Endometrial microvascular endothelial cells (primary cell): ENCODE results near the gene FBXO44. TPM values are rescaled to one million over a fixed set of nuclear protein-coding genes. Genes with fewer than 3 reads are reported as not detected.

Experiments used
- in situ Hi-C: cut with HindIII; loops from 2 replicates; pipeline ENCODE4 v1.10.0; 2017; ENCODE audit warnings: low sequenced_read_pairs, low pct_unique_long_range_greater_than_20kb; ENCODE audit errors: inconsistent ontology term
- total RNA-seq: library from RNA; depleted of rRNA; stranded (reverse); fragments of >200 nt; gene quantifications from one replicate; pipeline ENCODE4 v1.2.3, GENCODE V29; 2015; ENCODE audit errors: inconsistent ontology term

The FBXO44 gene
- total RNA-seq, 1 donor from 2014 or later, result 8.5 TPM

DNA sequence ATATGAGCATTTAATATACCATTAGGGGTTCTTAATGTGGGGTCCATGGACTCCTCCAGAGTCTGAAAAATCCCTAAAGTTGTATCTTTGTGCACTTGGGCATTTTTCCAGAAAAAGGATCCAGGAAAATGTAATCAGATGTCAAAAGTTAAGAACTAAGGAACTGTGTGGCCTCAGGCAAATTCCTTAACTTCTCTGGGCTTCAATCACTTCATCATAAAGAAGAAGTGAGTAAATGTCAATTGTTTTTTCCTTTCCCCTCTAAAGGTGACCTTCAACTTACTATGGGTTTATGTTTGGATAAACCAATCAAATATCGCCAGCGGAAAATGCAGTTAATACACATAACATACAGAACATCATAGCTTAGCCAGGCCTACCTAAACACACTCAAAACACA is 23.8 kb downstream of the FBXO44 start:
- in situ Hi-C loops, result no loop called here

DNA sequence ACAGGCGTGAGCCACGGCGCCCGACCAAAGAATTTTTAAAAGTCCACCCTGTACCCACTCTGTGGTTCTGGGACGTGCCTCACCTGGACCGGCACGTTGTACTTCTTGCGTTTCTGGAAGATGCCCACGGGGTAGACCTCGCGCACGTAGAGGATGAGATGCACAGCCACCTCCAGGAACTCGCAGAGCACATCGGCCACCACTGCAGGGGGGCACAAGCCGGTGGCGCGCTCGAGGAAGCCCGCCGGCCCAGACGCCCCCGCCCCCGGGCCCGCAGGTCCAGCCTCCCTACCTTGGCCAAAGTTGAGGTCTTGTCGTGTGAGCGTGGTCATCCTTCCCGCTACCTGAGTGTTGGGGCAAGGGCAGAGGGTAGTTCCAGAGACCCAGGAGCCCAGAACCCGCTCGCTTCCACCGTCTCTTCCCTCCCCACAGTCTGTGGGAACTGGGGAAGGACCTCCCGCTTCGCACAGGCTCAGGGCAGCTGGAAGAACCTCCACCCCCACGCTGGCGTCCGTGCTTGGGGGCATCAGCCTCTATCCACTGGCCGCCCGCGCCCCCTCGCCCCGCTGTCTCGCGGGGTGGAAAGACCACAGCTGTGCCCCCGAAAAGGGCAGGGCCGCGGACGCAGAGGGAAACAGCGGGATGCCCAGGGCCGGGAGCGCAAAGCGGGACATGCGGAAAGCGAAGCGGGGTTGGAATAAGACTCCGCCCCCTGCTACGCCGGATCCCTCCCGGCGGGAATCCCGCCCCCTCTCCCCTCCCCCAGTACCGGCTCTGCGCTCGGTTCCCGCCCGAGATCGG is 25.8 kb downstream of the FBXO44 start:
- in situ Hi-C loops, result no loop called here

DNA sequence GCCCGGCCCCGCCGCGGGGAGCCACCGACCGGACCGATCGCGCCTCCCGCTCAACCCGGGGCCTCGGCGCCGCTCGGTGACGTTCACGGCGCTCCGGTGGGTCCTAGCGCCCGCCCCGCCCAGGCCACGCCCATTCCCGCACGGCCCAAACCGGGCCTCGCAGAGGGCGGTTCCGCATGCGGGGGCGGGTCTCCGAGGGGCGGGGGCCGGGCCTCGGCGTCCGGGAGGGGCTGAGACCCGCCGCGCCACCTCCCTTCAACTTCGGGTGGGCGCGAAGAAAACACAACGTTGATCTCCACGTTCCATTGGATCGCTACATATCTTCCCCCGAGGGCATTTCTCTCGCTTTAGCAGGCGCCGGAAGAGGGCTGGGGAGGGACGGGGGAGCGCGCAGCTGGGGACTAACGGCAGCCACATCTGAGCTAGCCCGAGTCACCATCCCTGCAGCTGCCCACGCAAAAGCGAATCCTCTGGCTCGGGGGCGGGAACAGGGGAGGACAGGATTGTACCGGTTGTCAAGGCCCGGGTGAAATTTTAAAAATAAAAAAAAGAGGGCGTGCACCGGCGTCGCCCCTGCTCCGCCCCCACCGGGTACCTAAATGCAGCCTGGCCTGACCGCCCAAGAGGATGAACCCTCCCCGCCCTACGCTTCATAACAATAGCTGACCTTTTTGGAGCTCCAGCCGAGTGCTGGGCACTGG is 26.5 kb downstream of the FBXO44 start, which contains the start of gene MAD2L2:
TSS of gene MAD2L2 (minus strand) at position 78 of the 701 bp plus-strand sequence. CDS start 547 bp downstream, outside the sequence.
- in situ Hi-C loops, result no loop called here

- in situ Hi-C loops, result no loop called here
Measured at GRCh38 chr1:11682287-11682771, 27.7 kb downstream of the FBXO44 start.

DNA sequence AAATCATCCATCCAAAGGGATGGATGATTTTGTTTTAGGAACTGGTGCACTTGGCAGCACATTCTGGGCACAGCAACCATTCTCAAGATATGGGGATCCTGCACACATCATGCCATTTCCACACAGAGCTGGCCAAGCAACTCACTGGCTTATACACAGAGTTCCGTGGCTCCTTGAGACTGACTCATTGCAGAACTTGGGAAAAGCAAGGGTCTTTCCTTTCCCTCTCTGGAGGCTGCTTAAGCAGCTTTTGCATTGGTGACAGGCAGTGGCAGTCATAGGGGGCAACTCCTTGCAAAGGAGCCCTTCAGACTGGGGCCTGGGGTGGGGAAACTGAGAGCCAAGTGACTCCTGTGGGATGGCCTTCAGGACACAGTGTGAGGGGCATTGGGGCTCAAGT is 28.1 kb downstream of the FBXO44 start:
- in situ Hi-C loops, result no loop called here

GRCh38 chr1:11684070-11684469 is 29.4 kb downstream of the FBXO44 start:
- in situ Hi-C loops, result no loop called here

DNA sequence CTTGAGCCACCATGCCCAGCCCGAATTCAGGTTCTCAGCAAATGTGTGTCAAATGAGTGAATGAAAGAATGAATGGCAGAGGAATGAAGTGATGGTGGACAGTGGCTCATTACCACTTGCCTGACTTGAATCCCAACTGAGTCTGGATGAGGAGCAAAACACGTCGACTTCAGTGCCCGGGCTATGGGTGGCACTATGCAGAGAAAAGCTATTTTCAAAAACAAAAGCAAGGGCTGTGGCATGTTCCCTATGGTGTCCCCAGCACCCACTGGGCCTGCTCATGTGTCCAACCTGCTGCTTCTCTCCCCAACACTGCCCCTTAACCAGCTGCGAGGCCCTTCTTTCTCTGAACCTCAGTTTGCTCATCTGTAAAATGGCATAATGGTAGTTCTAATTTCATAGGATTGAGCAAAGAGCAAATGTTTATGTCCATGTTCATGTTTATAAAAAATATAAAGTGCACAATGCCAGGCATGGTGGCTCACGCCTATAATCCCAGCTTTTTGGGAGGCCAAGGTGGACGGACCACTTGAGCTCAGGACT is 30.6 kb downstream of the FBXO44 start:
- in situ Hi-C loops, result no loop called here

DNA sequence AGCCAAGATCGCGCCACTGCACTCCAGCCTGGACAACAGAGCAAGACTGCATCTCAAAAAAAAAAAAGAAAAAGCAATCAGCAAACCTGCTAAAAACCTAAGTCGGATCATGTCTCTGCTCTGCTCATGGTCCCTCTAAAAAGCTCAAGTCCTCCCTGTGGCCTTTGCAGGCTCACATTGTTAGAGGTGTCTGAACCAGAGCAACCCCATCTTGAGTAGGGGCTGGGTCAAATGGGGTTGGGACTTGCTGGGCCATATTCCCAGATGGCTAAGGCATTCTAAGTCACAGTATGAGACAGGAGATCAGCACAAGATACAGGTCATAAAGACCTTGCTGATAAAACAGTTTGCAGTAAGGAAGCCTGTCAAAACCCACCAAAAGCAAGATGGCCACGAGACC is 33.8 kb downstream of the FBXO44 start:
- in situ Hi-C loops, result no loop called here

DNA sequence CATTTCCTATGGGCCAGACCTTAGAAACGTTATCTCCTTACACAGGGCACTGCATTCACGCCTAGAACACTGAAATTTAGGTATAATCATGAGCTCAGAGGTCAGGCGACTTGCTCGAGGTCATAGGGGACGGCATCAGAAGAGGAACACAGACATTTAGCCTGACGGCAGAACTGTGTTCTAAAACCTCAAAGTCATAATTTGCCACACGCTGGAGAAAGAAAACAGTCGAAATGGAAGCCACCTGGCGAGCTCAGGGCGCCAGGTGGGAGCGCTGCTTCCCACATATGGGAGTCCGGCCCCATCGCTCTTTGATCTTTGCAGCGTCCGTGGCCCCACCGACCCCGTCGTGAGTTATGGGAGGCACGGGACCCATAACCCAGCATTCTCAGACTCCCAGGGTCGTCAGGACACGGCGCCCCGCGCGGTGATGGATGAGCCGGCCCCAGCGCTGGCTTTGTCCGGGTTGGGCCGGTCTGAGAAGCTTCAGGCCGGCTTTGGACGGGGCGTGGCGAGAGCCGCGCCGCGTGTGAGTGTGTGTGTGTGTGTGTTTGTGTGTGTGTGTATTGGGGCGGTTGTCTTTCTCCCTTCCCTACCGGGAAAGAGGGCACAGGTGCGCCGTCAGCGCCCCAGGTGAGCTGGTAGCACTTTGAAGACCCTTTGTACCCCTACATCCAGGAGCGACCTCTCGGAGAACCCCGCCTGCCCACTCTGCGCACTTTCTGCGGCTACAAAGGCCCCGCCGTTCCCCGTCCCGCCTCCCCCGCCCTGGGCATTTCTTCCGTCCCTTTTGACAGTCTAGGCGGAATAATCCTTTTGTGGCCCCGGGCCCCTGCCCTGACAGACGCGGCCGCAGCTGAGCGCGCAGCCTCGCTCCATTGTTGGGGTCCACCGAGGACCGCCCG is 36.0 kb downstream of the FBXO44 start:
- in situ Hi-C loops, result no loop called here

- in situ Hi-C loops, result no loop called here
Measured at GRCh38 chr1:11691302-11691914, 36.7 kb downstream of the FBXO44 start, which contains the start of gene DRAXIN. Gene DRAXIN (plus strand): TSS chr1:11691710. CDS start chr1:11706259, 14,549 bp downstream.

- in situ Hi-C loops, result no loop called here
Measured at GRCh38 chr1:11691928-11692711, 37.4 kb downstream of the FBXO44 start.

DNA sequence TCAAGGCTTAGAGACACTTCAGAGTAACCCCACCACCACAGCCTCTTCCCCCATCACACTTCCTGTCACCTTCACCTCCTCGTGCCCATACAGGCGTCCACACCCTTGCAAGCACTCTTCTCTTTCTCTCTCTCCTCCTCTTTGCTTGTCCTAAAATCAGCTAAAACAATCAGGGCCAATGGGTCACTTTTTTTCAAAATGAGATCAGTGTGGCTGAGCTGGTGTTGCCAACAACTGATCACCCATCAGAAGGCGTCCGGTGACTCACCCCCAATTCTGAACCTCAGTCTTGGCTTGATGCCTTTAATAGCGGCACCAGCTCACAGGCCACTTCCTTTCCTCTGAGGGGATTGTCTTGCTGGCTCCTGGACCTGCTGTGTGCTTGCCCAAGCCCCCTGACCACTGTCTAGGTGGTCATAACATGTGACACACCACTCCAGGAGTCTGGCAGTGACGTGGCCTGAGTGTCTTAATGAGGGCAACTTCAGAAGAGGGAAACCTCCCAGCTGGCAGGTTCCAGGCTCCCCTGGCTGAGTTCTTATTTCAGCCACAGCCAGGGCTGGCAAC is 38.4 kb downstream of the FBXO44 start:
- in situ Hi-C loops, result no loop called here

- in situ Hi-C loops, result no loop called here
Measured at GRCh38 chr1:11693917-11694316, 39.2 kb downstream of the FBXO44 start.

DNA sequence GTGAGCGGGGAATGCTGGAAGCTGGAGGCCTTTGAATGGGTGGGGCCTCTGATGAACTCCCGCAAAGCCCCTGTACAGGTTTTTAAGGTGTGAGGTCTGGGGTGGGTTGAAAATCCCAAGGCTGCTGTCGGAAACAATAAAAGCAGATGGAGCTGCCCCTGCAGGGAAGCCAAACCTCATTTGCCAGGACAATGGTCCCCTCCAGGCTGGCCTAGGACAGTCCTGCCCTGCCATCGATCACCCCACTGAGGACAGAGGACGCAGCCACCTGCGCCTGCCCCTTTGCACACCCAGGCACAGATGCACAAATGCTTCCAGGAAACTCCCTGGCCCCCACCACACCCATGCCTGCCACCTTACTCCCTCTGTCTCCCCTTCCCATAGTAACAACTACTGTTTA is 41.2 kb downstream of the FBXO44 start:
- in situ Hi-C loops, result no loop called here

GRCh38 chr1:11697188-11697892 is 42.7 kb downstream of the FBXO44 start:
- in situ Hi-C loops, result no loop called here

- in situ Hi-C loops, result no loop called here
Measured at GRCh38 chr1:11697893-11698210, 43.2 kb downstream of the FBXO44 start.
